Endothelial cell (in vitro differentiated cells): ENCODE results near the gene DLL1. TPM values are rescaled to one million over a fixed set of nuclear protein-coding genes. Genes with fewer than 3 reads are reported as not detected.

Experiments
- DNase-seq: peaks from one replicate; pipeline ENCODE4 v3.0.0; 2021; ENCODE audit warnings: low spot score
- H3K27ac Mint-ChIP-seq: one replicate; pipeline ENCODE4 v1.8.0; 2021; ENCODE audit warnings: mixed read lengths, inconsistent platforms; ENCODE audit not compliant: unreplicated experiment
- H3K27me3 Mint-ChIP-seq: one replicate; pipeline ENCODE4 v1.8.0; 2021; ENCODE audit warnings: mild to moderate bottlenecking, moderate library complexity, mixed read lengths, inconsistent platforms; ENCODE audit not compliant: unreplicated experiment
- H3K36me3 Mint-ChIP-seq: one replicate; pipeline ENCODE4 v1.8.0; 2021; ENCODE audit warnings: mild to moderate bottlenecking, low read depth, mixed read lengths, inconsistent platforms; ENCODE audit not compliant: unreplicated experiment
- H3K4me1 Mint-ChIP-seq: one replicate; pipeline ENCODE4 v1.8.0; 2021; ENCODE audit warnings: mild to moderate bottlenecking, mixed read lengths, inconsistent platforms; ENCODE audit not compliant: unreplicated experiment
- H3K4me3 Mint-ChIP-seq: one replicate; pipeline ENCODE4 v1.8.0; 2021; ENCODE audit warnings: mild to moderate bottlenecking, mixed read lengths, inconsistent platforms; ENCODE audit not compliant: unreplicated experiment
- H3K9me3 Mint-ChIP-seq: one replicate; pipeline ENCODE4 v1.8.0; 2021; ENCODE audit warnings: mixed read lengths, inconsistent platforms; ENCODE audit not compliant: unreplicated experiment
- CTCF ChIP-seq: fragments of 200-600 bp; sonication (generic); IDR thresholded peaks from one replicate; pipeline ENCODE4 v1.5.0; 2021; ENCODE audit warnings: antibody characterized with exemption; ENCODE audit not compliant: unreplicated experiment
- total RNA-seq: library from RNA; stranded (reverse); fragmentation: NEBNext Ultra II Directional; extraction: Animal tissue kit (Norgen Biotek cat#: 25700); gene quantifications from one replicate; pipeline ENCODE4 v1.2.1, GENCODE V29; 2021; ENCODE audit not compliant: unreplicated experiment

The DLL1 gene
- total RNA-seq, 1 donor from 2014 or later, result 59.5 TPM

GRCh38 chr6:170245475-170245992 lies 45.3 kb downstream of the DLL1 start:
- Mint-ChIP-seq H3K27me3 (peaks cover 2% of the 10 kb centered on the region), H3K4me1 (no peaks in the 10 kb centered on the region), H3K9me3 (no peaks in the 10 kb centered on the region), H3K4me3 (no peak overlapping the region), H3K27ac (no peak overlapping the region), H3K36me3 (no peaks in the 10 kb centered on the region)
- no peak for DNase-seq
- no peak for TF ChIP-seq CTCF

GRCh38 chr6:170244721-170245474 lies 46.0 kb downstream of the DLL1 start:
- Mint-ChIP-seq H3K4me3 (no peak overlapping the region), H3K9me3 (no peaks in the 10 kb centered on the region), H3K36me3 (no peaks in the 10 kb centered on the region), H3K4me1 (no peaks in the 10 kb centered on the region), H3K27ac (no peak overlapping the region), H3K27me3 (no peaks in the 10 kb centered on the region)
- DNase-seq, result no peak
- no peak for TF ChIP-seq CTCF

GRCh38 chr6:170243791-170244291 lies 47.0 kb downstream of the DLL1 start:
- TF ChIP-seq CTCF, result no peak
- no peak for DNase-seq
- no peak overlapping the region for H3K27ac Mint-ChIP-seq
- H3K4me3 Mint-ChIP-seq, result no peak overlapping the region
- no peaks in the 10 kb centered on the region for H3K27me3 Mint-ChIP-seq
- H3K36me3 Mint-ChIP-seq, result no peaks in the 10 kb centered on the region
- no peaks in the 10 kb centered on the region for H3K4me1 Mint-ChIP-seq
- H3K9me3 Mint-ChIP-seq, result no peaks in the 10 kb centered on the region

GRCh38 chr6:170243386-170243785 lies 47.5 kb downstream of the DLL1 start:
- no peaks in the 10 kb centered on the region for H3K27me3 Mint-ChIP-seq
- H3K27ac Mint-ChIP-seq, result no peak overlapping the region
- H3K4me3 Mint-ChIP-seq, result no peak overlapping the region
- no peaks in the 10 kb centered on the region for H3K9me3 Mint-ChIP-seq
- H3K4me1 Mint-ChIP-seq, result no peaks in the 10 kb centered on the region
- no peak for TF ChIP-seq CTCF
- no peak for DNase-seq
- no peaks in the 10 kb centered on the region for H3K36me3 Mint-ChIP-seq
